HEK293 (cell line): ENCODE results near the gene SNX33.

Experiments used
- GLI2 ChIP-seq: fragments of 450-650 bp; formaldehyde crosslinking; IDR thresholded peaks from 2 replicates; pipeline ENCODE4; 2017; ENCODE audit warnings: missing biosample characterization, missing genetic modification characterization, low read depth, borderline replicate concordance
- GLIS2 ChIP-seq: fragments of 450-650 bp; formaldehyde crosslinking; IDR thresholded peaks from 2 replicates; pipeline ENCODE4 v1.5.1; 2016; ENCODE audit warnings: missing biosample characterization, missing genetic modification characterization
- IKZF3 ChIP-seq: fragments of 450-650 bp; IDR thresholded peaks from 2 replicates; pipeline ENCODE4 v1.5.0; 2018; ENCODE audit warnings: missing biosample characterization, mild to moderate bottlenecking, missing genetic modification characterization, moderate library complexity
- KLF17 ChIP-seq: fragments of 450-650 bp; formaldehyde crosslinking; IDR thresholded peaks from 2 replicates; pipeline ENCODE4 v1.5.1; 2016; ENCODE audit warnings: missing biosample characterization, missing genetic modification characterization
- KLF9 ChIP-seq: fragments of 450-650 bp; formaldehyde crosslinking; IDR thresholded peaks from 2 replicates; pipeline ENCODE4 v1.5.1; 2016; ENCODE audit warnings: missing biosample characterization, missing genetic modification characterization, low read depth
- SP3 ChIP-seq: fragments of 450-650 bp; formaldehyde crosslinking; IDR thresholded peaks from 2 replicates; pipeline ENCODE4 v1.5.1; 2016; ENCODE audit warnings: missing biosample characterization, missing genetic modification characterization
- YY1 ChIP-seq: fragments of 450-650 bp; formaldehyde crosslinking; IDR thresholded peaks from 2 replicates; pipeline ENCODE4 v1.5.1; 2018; ENCODE audit warnings: missing biosample characterization, missing genetic modification characterization
- YY2 ChIP-seq: fragments of 450-650 bp; formaldehyde crosslinking; IDR thresholded peaks from 2 replicates; pipeline ENCODE4 v1.5.1; 2016; ENCODE audit warnings: missing biosample characterization, missing genetic modification characterization
- ZBTB26 ChIP-seq: fragments of 450-650 bp; formaldehyde crosslinking; optimal IDR thresholded peaks from 2 replicates; pipeline ENCODE3; 2016; ENCODE audit warnings: missing biosample characterization, mild to moderate bottlenecking, missing genetic modification characterization
- ZBTB48 ChIP-seq: fragments of 450-650 bp; formaldehyde crosslinking; IDR thresholded peaks from 2 replicates; pipeline ENCODE4 v1.5.1; 2016; ENCODE audit warnings: missing biosample characterization, missing genetic modification characterization
- ZBTB8A ChIP-seq: fragments of 450-650 bp; formaldehyde crosslinking; IDR thresholded peaks from 2 replicates; pipeline ENCODE4 v1.5.1; 2016; ENCODE audit warnings: missing biosample characterization, missing genetic modification characterization
- ZEB2 ChIP-seq: fragments of 450-650 bp; formaldehyde crosslinking; IDR thresholded peaks from 2 replicates; pipeline ENCODE4 v1.5.1; 2016; ENCODE audit warnings: missing biosample characterization, missing genetic modification characterization
- ZFHX2 ChIP-seq: fragments of 450-650 bp; formaldehyde crosslinking; conservative IDR thresholded peaks from 2 replicates; pipeline ENCODE4 v1.5.1; 2016; ENCODE audit warnings: missing biosample characterization, missing genetic modification characterization
- ZFP69B ChIP-seq: fragments of 450-650 bp; formaldehyde crosslinking; IDR thresholded peaks from 2 replicates; pipeline ENCODE4 v1.5.1; 2016; ENCODE audit warnings: missing biosample characterization, missing genetic modification characterization
- ZIC2 ChIP-seq: fragments of 450-650 bp; formaldehyde crosslinking; IDR thresholded peaks from 2 replicates; pipeline ENCODE4 v1.5.1; 2016; ENCODE audit warnings: missing biosample characterization, missing genetic modification characterization
- ZNF239 ChIP-seq: fragments of 450-650 bp; formaldehyde crosslinking; IDR thresholded peaks from 2 replicates; pipeline ENCODE4 v1.5.1; 2016; ENCODE audit warnings: missing biosample characterization, missing genetic modification characterization
- ZNF335 ChIP-seq: fragments of 450-650 bp; formaldehyde crosslinking; conservative IDR thresholded peaks from 2 replicates; pipeline ENCODE4 v1.5.1; 2016; ENCODE audit warnings: missing biosample characterization, missing genetic modification characterization
- ZNF449 ChIP-seq: fragments of 450-650 bp; formaldehyde crosslinking; IDR thresholded peaks from 2 replicates; pipeline ENCODE4 v1.5.1; 2017; ENCODE audit warnings: missing biosample characterization, mild to moderate bottlenecking, missing genetic modification characterization, moderate library complexity
- ZNF501 ChIP-seq: fragments of 450-650 bp; formaldehyde crosslinking; IDR thresholded peaks from 2 replicates; pipeline ENCODE4 v1.5.1; 2016; ENCODE audit warnings: missing biosample characterization, missing genetic modification characterization
- ZNF518A ChIP-seq: fragments of 450-650 bp; formaldehyde crosslinking; conservative IDR thresholded peaks from 2 replicates; pipeline ENCODE4 v1.5.1; 2016; ENCODE audit warnings: low read depth, missing biosample characterization, missing genetic modification characterization
- ZNF530 ChIP-seq: fragments of 450-650 bp; formaldehyde crosslinking; IDR thresholded peaks from 2 replicates; pipeline ENCODE4 v1.5.1; 2016; ENCODE audit warnings: low read depth, missing biosample characterization, missing genetic modification characterization
- ZNF629 ChIP-seq: fragments of 450-650 bp; formaldehyde crosslinking; IDR thresholded peaks from 2 replicates; pipeline ENCODE4 v1.5.1; 2017; ENCODE audit warnings: missing biosample characterization, missing genetic modification characterization
- ZNF664 ChIP-seq: fragments of 450-650 bp; formaldehyde crosslinking; IDR thresholded peaks from 2 replicates; pipeline ENCODE4 v1.5.1; 2016; ENCODE audit warnings: missing biosample characterization, missing genetic modification characterization
- ZNF677 ChIP-seq: fragments of 450-650 bp; IDR thresholded peaks from 2 replicates; pipeline ENCODE4 v1.5.0; 2018; ENCODE audit warnings: missing biosample characterization, mild to moderate bottlenecking, missing genetic modification characterization, moderate library complexity
- ZNF707 ChIP-seq: fragments of 450-650 bp; formaldehyde crosslinking; IDR thresholded peaks from 2 replicates; pipeline ENCODE4 v1.5.1; 2016; ENCODE audit warnings: missing biosample characterization, missing genetic modification characterization
- ZNF830 ChIP-seq: fragments of 450-650 bp; IDR thresholded peaks from 2 replicates; pipeline ENCODE4 v1.5.0; 2018; ENCODE audit warnings: missing biosample characterization, missing genetic modification characterization, low read depth, mild to moderate bottlenecking, moderate library complexity
- ZNF843 ChIP-seq: fragments of 450-650 bp; formaldehyde crosslinking; IDR thresholded peaks from 2 replicates; pipeline ENCODE4 v1.5.1; 2016; ENCODE audit warnings: missing biosample characterization, missing genetic modification characterization
- ZSCAN18 ChIP-seq: fragments of 450-650 bp; formaldehyde crosslinking; IDR thresholded peaks from 2 replicates; pipeline ENCODE4 v1.5.1; 2016; ENCODE audit warnings: missing biosample characterization, missing genetic modification characterization
- ZXDB ChIP-seq: fragments of 450-650 bp; formaldehyde crosslinking; IDR thresholded peaks from 2 replicates; pipeline ENCODE4 v1.5.1; 2016; ENCODE audit warnings: missing biosample characterization, missing genetic modification characterization

SNX33 gene

GRCh38 chr15:75625542-75626347, 22.0 kb upstream of the SNX33 start, which contains the start of gene SNUPN (continued):
- peak; percentile 57 for TF ChIP-seq ZNF518A (tag by site-specific recombination)
- TF ChIP-seq ZBTB48 (tag by site-specific recombination): peak; percentile 93
- TF ChIP-seq ZIC2 (tag by site-specific recombination): peak; percentile 75
- peak; percentile 98 for TF ChIP-seq SP3 (tag by site-specific recombination)
- 0 out of 2 replicates have a peak, but pooled peaks have one; percentile 3 for TF ChIP-seq YY1 (tag by site-specific recombination)
- peak; percentile 54; the same call in 1 of the 2 replicates for TF ChIP-seq ZNF677 (tag by site-specific recombination)
- no peak for TF ChIP-seq ZNF449 (tag by site-specific recombination)
- TF ChIP-seq ZNF629 (tag by site-specific recombination): peak; percentile 80
- TF ChIP-seq ZNF707 (tag by site-specific recombination): no peak
- TF ChIP-seq ZSCAN18: peak; percentile 39; the same call in 1 of the 2 replicates
- TF ChIP-seq ZNF843: peak; percentile 59; the same call in 1 of the 2 replicates
- peak; percentile 95 for TF ChIP-seq ZNF501
- peak; percentile 90 for TF ChIP-seq ZFHX2 (tag by site-specific recombination)
- peak; percentile 92 for TF ChIP-seq KLF17
- peak; percentile 89 for TF ChIP-seq ZBTB8A (tag by site-specific recombination)
- 0 out of 2 replicates have a peak, but pooled peaks have one; percentile 22 for TF ChIP-seq YY2 (tag by site-specific recombination)
- peak; percentile 94 for TF ChIP-seq ZBTB26
- peak; percentile 100 for TF ChIP-seq ZFP69B (tag by site-specific recombination)
- peak; percentile 84 for TF ChIP-seq KLF9
- no peak for TF ChIP-seq ZNF530
- no peak for TF ChIP-seq ZNF830 (tag by site-specific recombination)
- TF ChIP-seq ZEB2 (tag by site-specific recombination): peak; percentile 99
- TF ChIP-seq ZNF239 (tag by site-specific recombination): 0 out of 2 replicates have a peak, but pooled peaks have one; percentile 42
- peak; percentile 55; the same call in 1 of the 2 replicates for TF ChIP-seq IKZF3 (tag by site-specific recombination)
- TF ChIP-seq ZXDB: peak; percentile 93
- TF ChIP-seq GLIS2 (tag by site-specific recombination): peak; percentile 99
- no peak for TF ChIP-seq GLI2 (tag by site-specific recombination)
- TF ChIP-seq ZNF664 (tag by site-specific recombination): no peak
- TF ChIP-seq ZNF335 (tag by site-specific recombination): peak; percentile 96
